Caco-2 (cell line): ENCODE data around the gene TTC36. TPM values are rescaled to one million over a fixed set of nuclear protein-coding genes. Genes with fewer than 3 reads are reported as not detected.

Experiments used
- BruUV-seq: library from RNA; stranded (reverse); fragments of 400-500 nt; replicated peaks from 2 replicates; lab custom pipeline; 2021; lab: Mats Ljungman, UMichigan
- CTCF ChIA-PET: fragments of 300-600 bp; sonication (Branson Sonifier 250); formaldehyde crosslinking; loops from one replicate; lab custom pipeline; 2022; ENCODE audit warnings: antibody characterized with exemption; lab: Charles Lee
- POLR2A ChIA-PET: fragments of 300-600 bp; sonication (Branson Sonifier 250); formaldehyde crosslinking; loops from one replicate; lab custom pipeline; 2022; ENCODE audit warnings: antibody characterized with exemption; lab: Charles Lee
- DNase-seq, 2 experiments: peaks; one replicate each; pipeline versions ENCODE4 v3.0.0 to v3.0.0-alpha.2; 2020 to 2022
- H3K27me3 ChIP-seq: replicated peaks from 2 replicates; pipeline ENCODE4 v1.6.0; 2011; ENCODE audit warnings: low read length; ENCODE audit not compliant: control insufficient read depth, insufficient read depth
- H3K36me3 ChIP-seq: 2 replicates; pipeline ENCODE4 v1.5.1; 2011; ENCODE audit warnings: low read length; ENCODE audit not compliant: control insufficient read depth, insufficient read depth
- H3K4me1 ChIP-seq: fragments of 250-450 bp; sonication (Bioruptor Pico); 2 replicates; pipeline ENCODE4 v1.5.1; 2020; ENCODE audit warnings: mild to moderate bottlenecking
- H3K4me3 ChIP-seq: 2 replicates; pipeline ENCODE4 v1.5.1; 2011; ENCODE audit warnings: low read depth, mild to moderate bottlenecking, control low read depth, low read length
- H3K9me3 ChIP-seq: fragments of 250-450 bp; sonication (Bioruptor Pico); 2 replicates; pipeline ENCODE4 v1.5.1; 2020; ENCODE audit warnings: mild to moderate bottlenecking, moderate library complexity
- H3K27ac Mint-ChIP-seq: one replicate; pipeline ENCODE4 v1.8.0; 2022; ENCODE audit warnings: mixed read lengths; ENCODE audit not compliant: unreplicated experiment
- H3K27me3 Mint-ChIP-seq: one replicate; pipeline ENCODE4 v1.8.0; 2022; ENCODE audit warnings: mixed read lengths; ENCODE audit not compliant: insufficient read depth, unreplicated experiment
- H3K36me3 Mint-ChIP-seq: one replicate; pipeline ENCODE4 v1.8.0; 2022; ENCODE audit warnings: mild to moderate bottlenecking, mixed read lengths; ENCODE audit not compliant: insufficient read depth, unreplicated experiment
- H3K4me1 Mint-ChIP-seq: one replicate; pipeline ENCODE4 v1.8.0; 2022; ENCODE audit warnings: low read depth, mixed read lengths; ENCODE audit not compliant: unreplicated experiment
- H3K4me3 Mint-ChIP-seq: one replicate; pipeline ENCODE4 v1.8.0; 2022; ENCODE audit warnings: mild to moderate bottlenecking, moderate library complexity, mixed read lengths; ENCODE audit not compliant: unreplicated experiment
- H3K9me3 Mint-ChIP-seq: one replicate; pipeline ENCODE4 v1.8.0; 2022; ENCODE audit warnings: mixed read lengths; ENCODE audit not compliant: unreplicated experiment
- CTCF ChIP-seq, 2 experiments: fragments of 200-600 bp in 1 of 2; IDR thresholded peaks; 1 replicate in 1 of 2; 2 replicates in 1 of 2; pipeline versions ENCODE4 v1.5.1 to v1.8.0; 2011 to 2022; ENCODE audit warnings: antibody characterized with exemption in 1 of 2, control low read depth in 1 of 2, inconsistent platforms in 1 of 2, low read depth in 1 of 2, low read length in 1 of 2, mild to moderate bottlenecking in 1 of 2, moderate library complexity in 1 of 2; ENCODE audit not compliant: insufficient read depth in 1 of 2, severe bottlenecking in 1 of 2, unreplicated experiment in 1 of 2
- intact Hi-C: fragments of 100-400 bp; cut with micrococcal nuclease; formaldehyde crosslinking; loops from one replicate; pipeline ENCODE4 v1.10.0; 2022; ENCODE audit not compliant: unreplicated experiment
- total RNA-seq: library from RNA; stranded (reverse); gene quantifications from 2 replicates; pipeline ENCODE4 v1.2.3, GENCODE V29; 2022

The TTC36 gene
- total RNA-seq, 1 experiment from 2014 or later: 3.3 TPM

DNA sequence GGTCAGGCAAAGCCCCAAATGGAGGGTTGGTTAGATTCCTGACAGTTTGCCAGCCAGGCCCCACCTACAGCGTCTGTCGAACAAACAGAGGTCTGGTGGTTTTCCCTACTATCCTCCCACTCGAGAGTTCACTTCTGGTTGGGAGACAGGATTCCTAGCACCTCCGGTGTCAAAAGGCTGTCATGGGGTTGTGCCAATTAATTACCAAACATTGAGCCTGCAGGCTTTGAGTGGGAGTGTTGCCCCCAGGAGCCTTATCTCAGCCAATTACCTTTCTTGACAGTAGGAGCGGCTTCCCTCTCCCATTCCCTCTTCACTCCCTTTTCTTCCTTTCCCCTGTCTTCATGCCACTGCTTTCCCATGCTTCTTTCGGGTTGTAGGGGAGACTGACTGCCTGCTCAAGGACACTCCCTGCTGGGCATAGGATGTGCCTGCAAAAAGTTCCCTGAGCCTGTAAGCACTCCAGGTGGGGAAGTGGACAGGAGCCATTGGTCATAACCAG lies 4.7 kb upstream of the TTC36 start:
- H3K27me3 ChIP-seq: no peaks in the 10 kb centered on the region
- H3K4me1 ChIP-seq: 0 out of 2 replicates have a peak, but pooled peaks cover 5% of the 10 kb centered on the region
- H3K9me3 Mint-ChIP-seq: no peaks in the 10 kb centered on the region
- no peak overlapping the region for H3K4me3 ChIP-seq
- intact Hi-C loops: loop anchor here (1.0 to 2.0 kb wide), 2 partner anchors 12 to 34 kb away; no protein-coding TSS in a partner anchor
- CTCF ChIA-PET: no interaction called here
- TF ChIP-seq CTCF (IDR thresholded peaks at IDR 0.05; ENCODE audit: insufficient read depth in 1 of 2, low read depth in 1 of 2, low read length in 1 of 2, severe bottlenecking in 1 of 2, unreplicated experiment in 1 of 2): peak; percentile 87 to 90
- no peaks in the 10 kb centered on the region for H3K9me3 ChIP-seq
- peaks cover 7% of the 10 kb centered on the region for H3K36me3 ChIP-seq
- peak overlapping the region; percentile 26 for H3K27ac Mint-ChIP-seq
- H3K4me3 Mint-ChIP-seq: no peak overlapping the region
- H3K36me3 Mint-ChIP-seq: peaks cover 75% of the 10 kb centered on the region
- H3K4me1 Mint-ChIP-seq: peaks cover 7% of the 10 kb centered on the region
- DNase-seq: peak; percentile 75 to 81
- no peaks in the 10 kb centered on the region for H3K27me3 Mint-ChIP-seq
- POLR2A ChIA-PET: no interaction called here
- no TSS peak for BruUV-seq

DNA sequence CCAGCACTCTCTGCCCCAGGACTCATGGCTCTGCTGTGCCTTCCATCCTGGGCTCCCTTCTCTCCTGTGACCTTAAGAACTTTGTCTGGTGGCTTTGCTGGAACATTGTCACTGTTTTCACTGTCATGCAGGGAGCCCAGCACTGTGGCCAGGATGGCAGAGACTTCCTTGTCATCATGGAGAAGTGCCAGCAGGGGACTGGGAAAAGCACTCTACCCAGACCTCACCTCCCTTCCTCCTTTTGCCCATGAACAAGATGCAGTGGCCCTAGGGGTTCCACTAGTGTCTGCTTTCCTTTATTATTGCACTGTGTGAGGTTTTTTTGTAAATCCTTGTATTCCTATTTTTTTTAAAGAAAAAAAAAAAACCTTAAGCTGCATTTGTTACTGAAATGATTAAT lies 2.9 kb upstream of the TTC36 start:
- no peak overlapping the region for H3K27ac Mint-ChIP-seq
- H3K4me1 ChIP-seq: peaks cover 9% of the 10 kb centered on the region; the same call in 1 of the 2 replicates
- intact Hi-C loops: no loop called here
- TF ChIP-seq CTCF (IDR thresholded peaks at IDR 0.05; ENCODE audit: insufficient read depth in 1 of 2, low read depth in 1 of 2, low read length in 1 of 2, severe bottlenecking in 1 of 2, unreplicated experiment in 1 of 2): no peak
- no peak overlapping the region for H3K4me3 ChIP-seq
- no peak overlapping the region for H3K4me3 Mint-ChIP-seq
- no peaks in the 10 kb centered on the region for H3K9me3 ChIP-seq
- no peak for DNase-seq
- no peaks in the 10 kb centered on the region for H3K9me3 Mint-ChIP-seq
- no TSS peak for BruUV-seq
- peaks cover 6% of the 10 kb centered on the region for H3K36me3 ChIP-seq
- no peaks in the 10 kb centered on the region for H3K27me3 ChIP-seq
- H3K36me3 Mint-ChIP-seq: peaks cover 72% of the 10 kb centered on the region
- ChIA-PET CTCF (interaction anchor here (0.6 kb wide), 2 partner anchors 17 to 23 kb away, joined by 3 to 4 read pairs; no protein-coding TSS in a partner anchor), POLR2A (no interaction called here)
- no peaks in the 10 kb centered on the region for H3K27me3 Mint-ChIP-seq
- peaks cover 9% of the 10 kb centered on the region for H3K4me1 Mint-ChIP-seq

- H3K4me3 Mint-ChIP-seq: no peak overlapping the region
- Histone ChIP-seq H3K4me3 (no peak overlapping the region), H3K4me1 (peaks cover 15% of the 10 kb centered on the region), H3K36me3 (peaks cover 4% of the 10 kb centered on the region), H3K27me3 (no peaks in the 10 kb centered on the region), H3K9me3 (no peaks in the 10 kb centered on the region)
- ChIA-PET CTCF (interaction anchor here (0.6 kb wide), 3 partner anchors 17 to 151 kb away, joined by 3 to 4 read pairs (median 4); no protein-coding TSS in a partner anchor), POLR2A (no interaction called here)
- TF ChIP-seq CTCF (IDR thresholded peaks at IDR 0.05; ENCODE audit: insufficient read depth in 1 of 2, low read depth in 1 of 2, low read length in 1 of 2, severe bottlenecking in 1 of 2, unreplicated experiment in 1 of 2): no peak
- no peak for DNase-seq
- H3K36me3 Mint-ChIP-seq: peaks cover 66% of the 10 kb centered on the region
- H3K9me3 Mint-ChIP-seq: no peaks in the 10 kb centered on the region
- H3K27me3 Mint-ChIP-seq: no peaks in the 10 kb centered on the region
- no TSS peak for BruUV-seq
- H3K27ac Mint-ChIP-seq: no peak overlapping the region
- intact Hi-C loops: no loop called here
- peaks cover 14% of the 10 kb centered on the region for H3K4me1 Mint-ChIP-seq
These were observed 2.4 kb upstream of the TTC36 start for GRCh38 chr11:118524757-118525470.
